Neural progenitor cell (in vitro differentiated cells): ENCODE results near the gene GRIN3B.

ENCODE experiments used
- EZH2 ChIP-seq: fragments of 200-600 bp; sonication (generic); IDR thresholded peaks from 2 replicates; pipeline ENCODE4 v1.6.1; 2017; ENCODE audit warnings: antibody characterized with exemption, mild to moderate bottlenecking, moderate library complexity
- TF ChIP-seq, protein P1 (sequence below): fragments of 200-600 bp; sonication (generic); IDR thresholded peaks from 2 replicates; pipeline ENCODE4 v1.5.1; 2017; ENCODE audit warnings: antibody characterized with exemption, mild to moderate bottlenecking

GRCh38 chr19:1042689-1043511, 42.7 kb downstream of the GRIN3B start:
- TF ChIP-seq, protein P1, sequence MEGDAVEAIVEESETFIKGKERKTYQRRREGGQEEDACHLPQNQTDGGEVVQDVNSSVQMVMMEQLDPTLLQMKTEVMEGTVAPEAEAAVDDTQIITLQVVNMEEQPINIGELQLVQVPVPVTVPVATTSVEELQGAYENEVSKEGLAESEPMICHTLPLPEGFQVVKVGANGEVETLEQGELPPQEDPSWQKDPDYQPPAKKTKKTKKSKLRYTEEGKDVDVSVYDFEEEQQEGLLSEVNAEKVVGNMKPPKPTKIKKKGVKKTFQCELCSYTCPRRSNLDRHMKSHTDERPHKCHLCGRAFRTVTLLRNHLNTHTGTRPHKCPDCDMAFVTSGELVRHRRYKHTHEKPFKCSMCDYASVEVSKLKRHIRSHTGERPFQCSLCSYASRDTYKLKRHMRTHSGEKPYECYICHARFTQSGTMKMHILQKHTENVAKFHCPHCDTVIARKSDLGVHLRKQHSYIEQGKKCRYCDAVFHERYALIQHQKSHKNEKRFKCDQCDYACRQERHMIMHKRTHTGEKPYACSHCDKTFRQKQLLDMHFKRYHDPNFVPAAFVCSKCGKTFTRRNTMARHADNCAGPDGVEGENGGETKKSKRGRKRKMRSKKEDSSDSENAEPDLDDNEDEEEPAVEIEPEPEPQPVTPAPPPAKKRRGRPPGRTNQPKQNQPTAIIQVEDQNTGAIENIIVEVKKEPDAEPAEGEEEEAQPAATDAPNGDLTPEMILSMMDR: no peak
- no peak for TF ChIP-seq EZH2
